Cardiac fibroblast (primary cell): ENCODE measurements around the gene VSTM2B.

Experiments
- DNase-seq, 2 donors: peaks; one replicate each; pipeline versions ENCODE4 v3.0.0 to v3.0.0-alpha.2; 2010; ENCODE audit warnings: low read depth in 2 of 2
- H3K4me3 ChIP-seq, 2 donors: replicated peaks in 1 of 2; 1 replicate in 1 of 2; 2 replicates in 1 of 2; pipeline ENCODE4 v1.5.1; 2011; ENCODE audit warnings: low read depth in 2 of 2, low read length in 2 of 2, mild to moderate bottlenecking in 2 of 2, moderate library complexity in 1 of 2
- CTCF ChIP-seq: IDR thresholded peaks from one replicate; pipeline ENCODE4 v1.5.1; 2011; ENCODE audit warnings: low read depth, mild to moderate bottlenecking, low read length, inconsistent platforms

The VSTM2B gene

GRCh38 chr19:29573486-29573885 lies 47.7 kb downstream of the VSTM2B start:
- H3K4me3 ChIP-seq, result no peak overlapping the region
- no peak for DNase-seq
- no peak for TF ChIP-seq CTCF

- TF ChIP-seq CTCF, result no peak
- DNase-seq, result no peak
These were observed 48.7 kb downstream of the VSTM2B start for GRCh38 chr19:29574510-29574909.

GRCh38 chr19:29576046-29576606 lies 50.3 kb downstream of the VSTM2B start:
- DNase-seq, result peak in 1 of 2 donors; percentile 22
- TF ChIP-seq CTCF, result no peak
- H3K4me3 ChIP-seq, result no peak overlapping the region

More at GRCh38 chr19:29574510-29574909, 48.7 kb downstream of the VSTM2B start:
- no peak overlapping the region for H3K4me3 ChIP-seq

GRCh38 chr19:29576761-29577648 lies 51.2 kb downstream of the VSTM2B start:
- TF ChIP-seq CTCF, result no peak
- H3K4me3 ChIP-seq, result no peak overlapping the region
- DNase-seq, result peak in 1 of 2 donors; percentile 67

GRCh38 chr19:29577649-29577963 lies 51.8 kb downstream of the VSTM2B start:
- no peak overlapping the region for H3K4me3 ChIP-seq
- no peak for DNase-seq
- no peak for TF ChIP-seq CTCF

- no peak overlapping the region for H3K4me3 ChIP-seq
- DNase-seq, result no peak
- TF ChIP-seq CTCF, result no peak
These were observed 52.6 kb downstream of the VSTM2B start for GRCh38 chr19:29578349-29578748.
